HFFc6 (cell line): ENCODE data around the gene FBXO21. TPM values are rescaled to one million over a fixed set of nuclear protein-coding genes. Genes with fewer than 3 reads are reported as not detected.

Source experiments
- DNase-seq: peaks from one replicate; pipeline ENCODE4 v3.0.0-alpha.2; 2018
- H3K27ac Mint-ChIP-seq: 2 replicates; pipeline ENCODE4 v1.8.0; 2020; ENCODE audit warnings: mild to moderate bottlenecking, mixed read lengths
- H3K27me3 Mint-ChIP-seq: 2 replicates; pipeline ENCODE4 v1.8.0; 2021; ENCODE audit warnings: mild to moderate bottlenecking, moderate library complexity, mixed read lengths; ENCODE audit not compliant: insufficient read depth
- H3K36me3 Mint-ChIP-seq: 2 replicates; pipeline ENCODE4 v1.8.0; 2021; ENCODE audit warnings: low read depth, mixed read lengths
- H3K4me1 Mint-ChIP-seq: 2 replicates; pipeline ENCODE4 v1.8.0; 2020; ENCODE audit warnings: low read depth, mixed read lengths
- H3K4me3 Mint-ChIP-seq: 2 replicates; pipeline ENCODE4 v1.8.0; 2020; ENCODE audit warnings: mild to moderate bottlenecking, moderate library complexity, mixed read lengths
- H3K9me3 Mint-ChIP-seq: 2 replicates; pipeline ENCODE4 v1.8.0; 2020; ENCODE audit warnings: mild to moderate bottlenecking, mixed read lengths
- total RNA-seq, 6 experiments: library from RNA; stranded (reverse); fragmentation: NEBNext Ultra II Directional; extraction: Animal tissue kit (Norgen Biotek cat#: 25700); gene quantifications; 2 replicates in 1 of 6; 3 replicates in 5 of 6; pipeline ENCODE4 v1.2.3, GENCODE V29; 2021
- TF ChIP-seq, protein P1 (sequence below): fragments of 200-600 bp; sonication (generic); IDR thresholded peaks from 2 replicates; pipeline ENCODE4 v1.5.0; 2021; ENCODE audit warnings: antibody characterized with exemption, mild to moderate bottlenecking

Gene FBXO21
- total RNA-seq, 6 experiments from 2014 or later, result 26.2 to 35.3 (median 32.3) TPM

DNA sequence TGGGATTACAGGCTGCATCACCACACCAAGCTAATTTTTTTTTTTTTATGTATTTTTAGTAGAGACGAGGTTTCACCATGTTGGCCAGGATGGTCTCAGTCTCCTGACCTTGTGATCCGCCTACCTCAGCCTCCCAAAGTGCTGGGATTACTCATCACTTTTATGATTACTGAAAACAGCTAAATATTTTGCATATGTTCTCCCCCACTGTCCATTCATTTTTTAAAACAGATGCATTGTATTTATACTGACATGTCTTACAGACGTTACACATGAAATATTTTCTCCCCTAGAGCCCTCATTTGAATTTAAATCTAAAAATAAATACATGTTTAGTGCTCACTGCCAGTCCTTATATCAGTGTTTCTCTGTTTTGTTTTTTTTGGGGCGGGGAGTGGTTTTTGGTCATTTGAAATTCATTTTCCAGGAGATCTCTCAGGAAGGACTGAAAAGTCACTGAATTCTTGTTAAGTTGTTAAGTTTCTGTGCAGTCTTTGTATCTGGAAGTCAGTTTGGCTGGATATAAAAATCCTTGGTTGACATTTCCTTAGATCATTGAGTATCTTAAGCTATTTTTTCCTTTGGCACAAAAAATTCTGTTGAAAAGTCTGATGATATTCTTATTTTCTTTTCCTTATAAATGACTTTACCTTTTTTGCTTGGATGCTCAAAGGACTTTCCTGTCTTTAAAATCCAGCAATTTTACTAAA lies 9.4 kb downstream of the FBXO21 start:
- Mint-ChIP-seq H3K36me3 (peaks cover 57% of the 10 kb centered on the region), H3K9me3 (peaks cover 4% of the 10 kb centered on the region), H3K27me3 (no peaks in the 10 kb centered on the region), H3K27ac (no peak overlapping the region), H3K4me3 (no peak overlapping the region), H3K4me1 (no peaks in the 10 kb centered on the region)
- DNase-seq, result no peak
- TF ChIP-seq, protein P1, sequence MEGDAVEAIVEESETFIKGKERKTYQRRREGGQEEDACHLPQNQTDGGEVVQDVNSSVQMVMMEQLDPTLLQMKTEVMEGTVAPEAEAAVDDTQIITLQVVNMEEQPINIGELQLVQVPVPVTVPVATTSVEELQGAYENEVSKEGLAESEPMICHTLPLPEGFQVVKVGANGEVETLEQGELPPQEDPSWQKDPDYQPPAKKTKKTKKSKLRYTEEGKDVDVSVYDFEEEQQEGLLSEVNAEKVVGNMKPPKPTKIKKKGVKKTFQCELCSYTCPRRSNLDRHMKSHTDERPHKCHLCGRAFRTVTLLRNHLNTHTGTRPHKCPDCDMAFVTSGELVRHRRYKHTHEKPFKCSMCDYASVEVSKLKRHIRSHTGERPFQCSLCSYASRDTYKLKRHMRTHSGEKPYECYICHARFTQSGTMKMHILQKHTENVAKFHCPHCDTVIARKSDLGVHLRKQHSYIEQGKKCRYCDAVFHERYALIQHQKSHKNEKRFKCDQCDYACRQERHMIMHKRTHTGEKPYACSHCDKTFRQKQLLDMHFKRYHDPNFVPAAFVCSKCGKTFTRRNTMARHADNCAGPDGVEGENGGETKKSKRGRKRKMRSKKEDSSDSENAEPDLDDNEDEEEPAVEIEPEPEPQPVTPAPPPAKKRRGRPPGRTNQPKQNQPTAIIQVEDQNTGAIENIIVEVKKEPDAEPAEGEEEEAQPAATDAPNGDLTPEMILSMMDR, result no peak

DNA sequence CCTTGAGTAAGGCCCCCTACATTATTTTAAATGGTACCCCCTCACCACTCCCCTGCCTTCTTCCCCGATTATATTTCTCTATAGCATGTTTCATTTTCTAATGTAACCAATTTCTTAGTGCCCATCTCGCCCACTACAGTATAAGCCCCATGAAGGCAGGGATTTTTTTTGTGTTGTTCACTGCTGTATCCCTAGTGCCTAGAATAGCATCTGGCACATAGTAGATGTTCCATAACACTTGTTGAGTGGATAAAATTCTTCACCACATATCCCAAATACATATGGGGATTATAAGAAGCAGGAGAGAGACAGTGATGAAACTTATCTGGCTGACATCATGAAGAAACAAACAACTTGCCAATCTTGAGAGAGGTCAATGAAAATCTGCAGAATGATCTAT lies 11.5 kb downstream of the FBXO21 start:
- H3K4me3 Mint-ChIP-seq, result no peak overlapping the region
- peaks cover 52% of the 10 kb centered on the region for H3K36me3 Mint-ChIP-seq
- H3K9me3 Mint-ChIP-seq, result peaks cover 4% of the 10 kb centered on the region
- no peaks in the 10 kb centered on the region for H3K27me3 Mint-ChIP-seq
- TF ChIP-seq, protein P1, result no peak
- no peak overlapping the region for H3K27ac Mint-ChIP-seq
- no peaks in the 10 kb centered on the region for H3K4me1 Mint-ChIP-seq
- no peak for DNase-seq

DNA sequence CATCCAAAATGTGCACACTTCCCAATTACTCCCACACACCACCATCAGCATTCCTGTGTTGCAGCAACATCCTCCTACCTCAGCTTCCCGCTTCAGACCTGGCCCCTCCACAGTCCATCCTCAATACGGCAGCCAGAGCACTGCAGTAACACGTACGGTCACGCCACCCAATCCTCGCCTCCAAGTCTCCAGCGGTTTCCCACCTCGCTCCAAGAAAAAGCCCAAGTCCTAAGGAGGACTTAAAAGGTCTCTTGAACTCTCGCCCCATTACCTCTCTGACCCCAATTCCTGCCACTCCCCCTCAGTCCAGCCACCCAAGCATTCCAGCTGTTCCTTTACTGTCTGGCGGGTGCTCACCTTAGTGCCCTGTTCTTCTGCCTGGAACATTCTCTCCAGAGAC lies 12.0 kb downstream of the FBXO21 start:
- H3K27me3 Mint-ChIP-seq, result no peaks in the 10 kb centered on the region
- H3K4me3 Mint-ChIP-seq, result no peak overlapping the region
- H3K36me3 Mint-ChIP-seq, result peaks cover 52% of the 10 kb centered on the region
- no peak for DNase-seq
- H3K27ac Mint-ChIP-seq, result no peak overlapping the region
- no peaks in the 10 kb centered on the region for H3K4me1 Mint-ChIP-seq
- TF ChIP-seq, protein P1, result no peak
- H3K9me3 Mint-ChIP-seq, result peaks cover 4% of the 10 kb centered on the region; the same call in 1 of the 2 replicates

DNA sequence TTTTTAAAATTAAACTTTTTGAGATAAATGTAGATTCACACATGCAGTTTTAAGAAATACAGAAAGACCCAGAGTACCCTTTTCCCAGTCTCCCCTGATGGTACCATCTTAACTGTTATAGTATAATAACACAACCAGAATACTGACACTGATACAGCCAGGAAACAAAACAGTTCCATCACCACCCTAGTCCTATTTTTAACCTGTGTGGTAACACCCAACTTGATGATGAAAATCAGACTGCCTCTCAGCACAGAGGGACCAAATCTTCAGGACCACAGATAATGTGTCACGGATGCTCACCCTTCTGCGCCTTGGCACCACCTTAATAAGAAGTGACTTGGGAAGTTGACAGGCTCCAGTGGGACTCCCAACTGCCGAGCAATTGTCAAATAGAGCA lies 18.1 kb downstream of the FBXO21 start:
- no peak for DNase-seq
- TF ChIP-seq, protein P1, result no peak
- Mint-ChIP-seq H3K4me1 (no peaks in the 10 kb centered on the region), H3K4me3 (no peak overlapping the region), H3K36me3 (peaks cover 22% of the 10 kb centered on the region), H3K27me3 (0 out of 2 replicates have a peak, but pooled peaks cover 1% of the 10 kb centered on the region), H3K9me3 (no peaks in the 10 kb centered on the region), H3K27ac (no peak overlapping the region)

DNA sequence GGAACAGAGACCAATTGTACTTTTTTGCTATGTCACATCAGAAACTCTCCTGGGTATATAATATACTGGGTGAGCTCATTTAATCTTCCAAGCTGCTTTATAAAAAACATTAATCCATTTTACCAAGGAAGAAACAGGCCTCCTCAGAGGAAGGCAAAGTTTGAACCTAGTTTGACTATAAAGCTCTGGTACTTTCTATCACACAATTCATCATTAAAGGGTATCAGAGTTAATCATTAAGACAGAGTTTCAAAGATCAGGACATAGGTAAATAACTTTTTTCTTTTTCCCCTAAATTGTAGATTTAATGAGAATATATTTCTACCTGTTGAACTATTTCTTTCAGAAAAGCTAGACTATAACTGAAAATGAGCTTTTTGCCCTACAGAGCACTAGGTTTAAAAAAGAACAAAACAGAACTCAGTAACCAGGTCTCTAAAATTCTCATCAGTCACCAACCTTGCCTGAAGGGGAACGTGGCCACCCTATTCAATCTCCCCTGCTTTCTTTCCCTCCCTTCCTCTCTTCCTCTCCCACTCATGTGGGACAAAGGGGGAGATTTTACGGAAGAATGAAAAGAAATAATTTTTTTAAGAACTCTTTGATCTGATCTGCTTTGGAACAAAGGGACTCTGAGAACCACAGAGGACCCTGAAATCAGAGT lies 18.6 kb downstream of the FBXO21 start:
- Mint-ChIP-seq H3K36me3 (peaks cover 28% of the 10 kb centered on the region), H3K4me3 (no peak overlapping the region), H3K27ac (no peak overlapping the region), H3K9me3 (no peaks in the 10 kb centered on the region), H3K27me3 (0 out of 2 replicates have a peak, but pooled peaks cover 1% of the 10 kb centered on the region), H3K4me1 (no peaks in the 10 kb centered on the region)
- no peak for DNase-seq
- TF ChIP-seq, protein P1, result no peak
